ENCODE measurements around the gene GRM1. TPM values are rescaled to one million over a fixed set of nuclear protein-coding genes. Genes with fewer than 3 reads are reported as not detected.
"Not testable (repeated sequence)": the region's sequence is repeated elsewhere in the genome, so short reads cannot be mapped to it uniquely, and the experiment has no call there.

Gene GRM1
- total RNA-seq, 2 experiments from 2014 or later, result not detected

- DNase-seq (no peak), ATAC-seq (no peak)
- Mint-ChIP-seq H3K9me3 (ENCODE audit: low read depth) (no peaks in the 10 kb centered on the region), H3K4me3 (no peak overlapping the region), H3K4me1 (no peaks in the 10 kb centered on the region), H3K36me3 (no peaks in the 10 kb centered on the region), H3K27me3 (no peaks in the 10 kb centered on the region), H3K27ac (no peak overlapping the region)
- CTCF ChIA-PET, result no interaction called here
These were observed 211.9 kb downstream of the GRM1 start for GRCh38 chr6:146240807-146241206.

DNA sequence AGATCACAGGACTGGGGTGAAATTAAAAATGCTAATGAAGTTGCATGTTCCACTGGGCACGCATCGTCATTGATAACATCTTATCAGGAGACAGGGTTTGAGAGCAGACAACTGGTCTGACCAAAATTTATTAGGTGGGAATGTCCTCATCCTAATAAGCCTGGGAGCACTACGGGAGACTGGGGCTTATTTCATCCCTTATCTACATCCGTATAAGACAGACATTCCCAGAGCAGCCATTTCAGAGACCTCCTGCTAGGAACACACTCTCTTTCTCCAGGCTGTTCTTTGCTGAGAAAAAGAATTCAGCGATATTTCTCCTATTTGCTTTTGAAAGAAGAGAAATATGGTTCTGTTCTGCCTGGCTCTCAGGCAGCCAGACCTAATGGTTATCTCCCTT is 214.8 kb downstream of the GRM1 start:
- H3K9me3 Mint-ChIP-seq (ENCODE audit: low read depth); DNase-seq; H3K4me1 Mint-ChIP-seq; H3K27me3 Mint-ChIP-seq; CTCF ChIA-PET; ATAC-seq; H3K27ac Mint-ChIP-seq; H3K36me3 Mint-ChIP-seq; H3K4me3 Mint-ChIP-seq: not testable (repeated sequence)

GRCh38 chr6:146244630-146245143 is 215.8 kb downstream of the GRM1 start:
- Mint-ChIP-seq H3K27ac (no peak overlapping the region), H3K36me3 (no peaks in the 10 kb centered on the region), H3K4me3 (no peak overlapping the region), H3K27me3 (no peaks in the 10 kb centered on the region), H3K9me3 (ENCODE audit: low read depth) (no peaks in the 10 kb centered on the region), H3K4me1 (no peaks in the 10 kb centered on the region)
- no peak for DNase-seq
- no peak for ATAC-seq
- CTCF ChIA-PET, result no interaction called here

DNA sequence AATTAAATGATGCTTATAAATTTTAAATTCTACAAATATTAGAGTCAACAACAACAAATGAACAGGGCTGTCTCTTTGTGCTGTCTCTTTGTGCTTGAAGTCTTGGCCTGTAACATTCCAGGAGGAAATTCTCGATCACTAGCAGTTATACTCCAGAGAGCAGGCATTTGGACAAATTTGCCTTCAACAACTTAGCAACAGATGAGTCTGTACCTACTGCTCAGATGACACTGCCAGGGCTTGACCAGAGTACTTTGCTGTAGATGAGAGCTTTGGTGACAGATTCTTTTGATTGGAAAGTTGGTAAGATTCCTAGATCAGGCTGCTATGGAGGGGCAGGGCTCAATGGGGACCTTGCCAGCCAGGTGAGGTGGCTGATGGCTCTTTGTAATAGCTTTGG is 217.2 kb downstream of the GRM1 start:
- Mint-ChIP-seq H3K4me1 (no peaks in the 10 kb centered on the region), H3K4me3 (no peak overlapping the region), H3K36me3 (no peaks in the 10 kb centered on the region), H3K9me3 (ENCODE audit: low read depth) (no peaks in the 10 kb centered on the region), H3K27me3 (no peaks in the 10 kb centered on the region), H3K27ac (no peak overlapping the region)
- ATAC-seq (no peak), DNase-seq (no peak)
- CTCF ChIA-PET, result no interaction called here

GRCh38 chr6:146253691-146254090 is 224.8 kb downstream of the GRM1 start:
- no peaks in the 10 kb centered on the region for H3K27me3 Mint-ChIP-seq
- no peaks in the 10 kb centered on the region for H3K36me3 Mint-ChIP-seq

DNA sequence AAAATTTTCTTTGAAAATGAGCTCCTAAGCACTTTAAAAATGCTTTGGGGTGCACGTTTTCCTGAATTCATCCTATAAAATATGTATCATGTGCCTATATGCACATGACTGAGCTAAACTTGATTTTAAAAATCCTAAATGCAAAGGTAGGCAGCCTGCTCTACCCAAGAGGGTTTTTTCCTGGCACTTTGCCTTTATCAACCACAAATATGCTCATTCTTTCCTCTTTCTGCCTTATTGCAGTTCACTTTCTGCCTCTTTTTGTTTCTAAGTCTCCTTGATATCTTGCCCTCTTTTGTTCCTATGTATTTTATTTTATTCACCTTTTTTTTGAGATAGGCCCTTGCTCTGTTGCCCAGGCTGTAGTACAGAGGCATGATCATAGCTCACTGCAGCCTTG is 229.3 kb downstream of the GRM1 start:
- DNase-seq (no peak), ATAC-seq (no peak)
- Mint-ChIP-seq H3K9me3 (ENCODE audit: low read depth) (no peaks in the 10 kb centered on the region), H3K4me1 (no peaks in the 10 kb centered on the region), H3K27ac (no peak overlapping the region), H3K36me3 (no peaks in the 10 kb centered on the region), H3K27me3 (no peaks in the 10 kb centered on the region), H3K4me3 (no peak overlapping the region)
- CTCF ChIA-PET, result no interaction called here

More at GRCh38 chr6:146253691-146254090, 224.8 kb downstream of the GRM1 start:
- CTCF ChIA-PET, result interaction anchor here (0.6 kb wide), 1 partner anchor 407 kb away, joined by 3 read pairs; no protein-coding TSS in a partner anchor
- no peak for ATAC-seq
- DNase-seq, result no peak
- Mint-ChIP-seq H3K4me1 (no peaks in the 10 kb centered on the region), H3K27ac (no peak overlapping the region), H3K4me3 (no peak overlapping the region), H3K9me3 (ENCODE audit: low read depth) (no peaks in the 10 kb centered on the region)

GRCh38 chr6:146260886-146261285 is 232.0 kb downstream of the GRM1 start:
- no peak for ATAC-seq
- H3K27ac Mint-ChIP-seq, result no peak overlapping the region
- no peaks in the 10 kb centered on the region for H3K36me3 Mint-ChIP-seq
- H3K9me3 Mint-ChIP-seq (ENCODE audit: low read depth), result no peaks in the 10 kb centered on the region
- no peak overlapping the region for H3K4me3 Mint-ChIP-seq
- no peak for DNase-seq
- H3K4me1 Mint-ChIP-seq, result no peaks in the 10 kb centered on the region
- H3K27me3 Mint-ChIP-seq, result no peaks in the 10 kb centered on the region
- CTCF ChIA-PET, result no interaction called here

- H3K9me3 Mint-ChIP-seq (ENCODE audit: low read depth), result peaks cover 3% of the 10 kb centered on the region
- no peaks in the 10 kb centered on the region for H3K36me3 Mint-ChIP-seq
- DNase-seq, result no peak
- CTCF ChIA-PET, result no interaction called here
- no peaks in the 10 kb centered on the region for H3K27me3 Mint-ChIP-seq
- no peak overlapping the region for H3K27ac Mint-ChIP-seq
- no peak overlapping the region for H3K4me3 Mint-ChIP-seq
- no peaks in the 10 kb centered on the region for H3K4me1 Mint-ChIP-seq
- ATAC-seq, result no peak
These were observed 236.2 kb downstream of the GRM1 start for GRCh38 chr6:146265056-146265455.

GRCh38 chr6:146267447-146267846 is 238.6 kb downstream of the GRM1 start:
- DNase-seq (no peak), ATAC-seq (no peak)
- no peak overlapping the region for H3K4me3 Mint-ChIP-seq
- CTCF ChIA-PET, result no interaction called here
- H3K27ac Mint-ChIP-seq, result no peak overlapping the region
- H3K36me3 Mint-ChIP-seq, result no peaks in the 10 kb centered on the region
- no peaks in the 10 kb centered on the region for H3K27me3 Mint-ChIP-seq
- H3K4me1 Mint-ChIP-seq, result no peaks in the 10 kb centered on the region
- peaks cover 3% of the 10 kb centered on the region for H3K9me3 Mint-ChIP-seq (ENCODE audit: low read depth)

GRCh38 chr6:146267946-146268345 is 239.1 kb downstream of the GRM1 start:
- Mint-ChIP-seq H3K27me3 (no peaks in the 10 kb centered on the region), H3K36me3 (no peaks in the 10 kb centered on the region), H3K4me3 (no peak overlapping the region), H3K27ac (no peak overlapping the region), H3K4me1 (no peaks in the 10 kb centered on the region), H3K9me3 (ENCODE audit: low read depth) (peaks cover 3% of the 10 kb centered on the region)
- DNase-seq, result no peak
- no peak for ATAC-seq
- CTCF ChIA-PET, result no interaction called here

- ATAC-seq, result no peak
- Mint-ChIP-seq H3K9me3 (ENCODE audit: low read depth) (peaks cover 3% of the 10 kb centered on the region), H3K27ac (no peak overlapping the region), H3K36me3 (no peaks in the 10 kb centered on the region), H3K27me3 (no peaks in the 10 kb centered on the region), H3K4me1 (no peaks in the 10 kb centered on the region), H3K4me3 (no peak overlapping the region)
- CTCF ChIA-PET, result no interaction called here
- no peak for DNase-seq
These were observed 240.6 kb downstream of the GRM1 start for GRCh38 chr6:146269482-146269881.

DNA sequence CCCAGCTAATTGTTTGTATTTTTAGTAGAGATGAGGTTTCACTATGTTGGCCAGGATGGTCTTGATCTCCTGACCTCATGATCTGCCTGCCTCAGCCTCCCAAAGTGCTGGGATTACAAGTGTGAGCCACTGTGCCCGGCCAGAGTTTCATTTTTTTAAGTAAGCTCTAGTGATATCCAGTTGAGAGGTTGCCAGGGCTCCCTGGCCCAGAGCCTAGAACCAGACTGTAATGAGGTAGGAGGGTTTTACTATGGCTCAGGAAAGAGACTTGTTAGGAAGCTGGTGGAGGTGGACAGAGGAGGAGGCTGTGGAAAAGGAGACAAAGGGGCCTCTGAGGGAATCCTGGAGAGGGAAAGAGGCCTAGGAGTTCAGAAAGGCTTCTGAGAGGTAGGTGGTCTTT is 242.3 kb downstream of the GRM1 start:
- not testable (repeated sequence) for H3K4me3 Mint-ChIP-seq, H3K36me3 Mint-ChIP-seq

GRCh38 chr6:146273490-146273889 is 244.6 kb downstream of the GRM1 start:
- ATAC-seq (no peak), DNase-seq (no peak)
- Mint-ChIP-seq H3K9me3 (ENCODE audit: low read depth) (no peaks in the 10 kb centered on the region), H3K4me3 (no peak overlapping the region), H3K36me3 (no peaks in the 10 kb centered on the region), H3K27ac (no peak overlapping the region), H3K27me3 (no peaks in the 10 kb centered on the region), H3K4me1 (no peaks in the 10 kb centered on the region)
- CTCF ChIA-PET, result no interaction called here

More for the DNA sequence above, 242.3 kb downstream of the GRM1 start:
- DNase-seq; H3K27me3 Mint-ChIP-seq; H3K4me1 Mint-ChIP-seq; CTCF ChIA-PET; ATAC-seq; H3K27ac Mint-ChIP-seq; H3K9me3 Mint-ChIP-seq (ENCODE audit: low read depth): not testable (repeated sequence)

DNA sequence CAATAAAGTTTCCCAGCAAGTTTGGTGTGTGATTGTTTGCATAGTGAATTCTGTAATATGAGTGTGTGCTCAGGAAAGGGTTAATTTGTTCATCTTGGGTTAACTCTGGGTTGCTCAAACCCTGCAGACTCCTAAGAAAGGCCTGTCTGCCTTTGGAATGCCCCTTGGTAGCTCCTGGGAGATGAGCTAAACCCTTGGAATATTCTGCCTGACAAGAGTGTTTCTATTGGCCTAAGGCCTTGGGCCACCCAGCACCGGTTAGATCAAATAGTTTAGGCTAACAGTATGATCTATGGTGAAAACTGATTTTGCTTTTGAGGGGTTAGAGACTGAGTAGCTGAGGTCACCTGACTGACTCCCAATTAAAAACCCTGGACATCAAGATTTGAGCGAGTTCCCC is 248.3 kb downstream of the GRM1 start:
- no peaks in the 10 kb centered on the region for H3K4me1 Mint-ChIP-seq
- H3K9me3 Mint-ChIP-seq (ENCODE audit: low read depth), result no peaks in the 10 kb centered on the region
- H3K4me3 Mint-ChIP-seq, result no peak overlapping the region
- no peaks in the 10 kb centered on the region for H3K36me3 Mint-ChIP-seq
- H3K27ac Mint-ChIP-seq, result no peak overlapping the region
- H3K27me3 Mint-ChIP-seq, result no peaks in the 10 kb centered on the region
- CTCF ChIA-PET, result no interaction called here
- ATAC-seq (no peak), DNase-seq (no peak)

Measured in activated CD8-positive, alpha-beta memory T cell treated with anti-CD3 and anti-CD28 coated beads, Interleukin-2, amount 10 ng/mL, durations not matched to agents 7 days and 5 days (primary cell).